ENCODE measurements around the gene FBXO36.

GRCh38 chr2:229888031-229888430 lies 34.3 kb upstream of the FBXO36 start:
- TF ChIP-seq CTCF (IDR thresholded peaks at IDR 0.05 in 2 of 3, conservative IDR thresholded peaks at IDR 0.05 in 1 of 3; ENCODE audit: control insufficient read depth in 2 of 3, extremely low read depth in 1 of 3, insufficient read depth in 1 of 3, low read depth in 3 of 3, low read length in 3 of 3) (no peak), ZNF592 (IDR thresholded peaks at IDR 0.05) (no peak), CEBPZ (IDR thresholded peaks at IDR 0.05; ENCODE audit: low read depth, low read length) (no peak), JUND (IDR thresholded peaks at IDR 0.05; ENCODE audit: low read depth, low read length) (no peak), CBX5 (IDR thresholded peaks at IDR 0.05; ENCODE audit: low read depth) (no peak), CHD4 (IDR thresholded peaks at IDR 0.05) (no peak)

Measured in GM12878 (cell line).